ENCODE data around the gene PELI1. TPM values are rescaled to one million over a fixed set of nuclear protein-coding genes. Genes with fewer than 3 reads are reported as not detected.

Gene PELI1
- polyA plus RNA-seq, 1 donor from 2014 or later, result 23.9 TPM

GRCh38 chr2:64168201-64168600, 24.0 kb upstream of the PELI1 start:
- Mint-ChIP-seq H3K9me3 (no peaks in the 10 kb centered on the region), H3K27me3 (no peaks in the 10 kb centered on the region), H3K36me3 (no peaks in the 10 kb centered on the region), H3K4me3 (no peak overlapping the region), H3K4me1 (peaks cover 3 to 8% (median 7%) of the 10 kb centered on the region in 3 donors), H3K27ac (no peak overlapping the region)

DNA sequence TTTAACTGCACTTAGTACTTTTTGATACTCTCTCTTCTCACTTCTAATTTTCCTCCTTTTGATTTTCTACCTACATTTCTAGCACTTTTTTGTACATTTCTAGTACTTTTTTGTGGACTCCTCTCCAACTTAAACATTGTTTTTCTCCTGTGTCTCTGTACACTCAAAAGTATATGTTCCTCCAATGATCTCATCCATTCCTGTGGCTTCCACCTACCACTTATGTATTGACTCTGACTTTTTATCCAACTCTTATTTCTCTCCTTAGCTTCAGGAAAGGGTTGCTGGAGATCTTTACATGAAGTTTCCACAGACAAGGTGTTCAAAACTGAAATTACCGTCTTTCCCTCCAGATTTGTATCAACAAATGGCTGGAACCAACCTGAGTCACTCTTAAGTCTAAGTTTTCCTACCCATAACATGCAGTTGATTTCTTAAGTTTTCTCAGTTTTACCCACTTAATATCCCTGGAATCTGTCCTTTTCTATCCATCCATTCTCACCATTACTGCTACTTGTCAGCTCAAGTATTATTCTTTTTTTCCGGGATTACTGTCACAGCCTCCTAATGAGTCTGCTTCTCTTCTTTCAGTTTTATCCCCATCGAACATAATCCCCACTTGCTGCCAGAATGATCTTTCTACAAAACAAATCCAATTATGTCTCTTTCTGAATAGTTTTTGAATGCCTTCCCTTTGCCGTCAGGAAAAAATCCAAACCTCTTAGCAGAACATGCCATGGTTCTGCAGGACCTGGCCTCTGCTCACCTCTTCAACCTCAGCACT, 22.6 kb upstream of the PELI1 start:
- Mint-ChIP-seq H3K27ac (no peak overlapping the region), H3K36me3 (no peaks in the 10 kb centered on the region), H3K4me1 (peaks cover 3 to 6% (median 3%) of the 10 kb centered on the region in 3 donors), H3K9me3 (no peaks in the 10 kb centered on the region), H3K4me3 (no peak overlapping the region), H3K27me3 (no peaks in the 10 kb centered on the region)

GRCh38 chr2:64166212-64166611, 22.0 kb upstream of the PELI1 start:
- Mint-ChIP-seq H3K36me3 (no peaks in the 10 kb centered on the region), H3K27me3 (no peaks in the 10 kb centered on the region), H3K9me3 (no peaks in the 10 kb centered on the region), H3K4me3 (no peak overlapping the region), H3K4me1 (peaks cover 3 to 5% (median 3%) of the 10 kb centered on the region in 3 donors), H3K27ac (no peak overlapping the region)

GRCh38 chr2:64165706-64166105, 21.5 kb upstream of the PELI1 start:
- Mint-ChIP-seq H3K36me3 (no peaks in the 10 kb centered on the region), H3K4me3 (no peak overlapping the region), H3K4me1 (peaks cover 3 to 4% (median 3%) of the 10 kb centered on the region in 3 donors), H3K27me3 (no peaks in the 10 kb centered on the region), H3K27ac (no peak overlapping the region), H3K9me3 (no peaks in the 10 kb centered on the region)

GRCh38 chr2:64164629-64165028, 20.4 kb upstream of the PELI1 start:
- Mint-ChIP-seq H3K4me1 (peaks cover 3 to 4% (median 3%) of the 10 kb centered on the region in 3 donors), H3K36me3 (no peaks in the 10 kb centered on the region), H3K27ac (no peak overlapping the region), H3K27me3 (no peaks in the 10 kb centered on the region), H3K4me3 (no peak overlapping the region), H3K9me3 (no peaks in the 10 kb centered on the region)

GRCh38 chr2:64162516-64162915, 18.3 kb upstream of the PELI1 start:
- no peaks in the 10 kb centered on the region for H3K27me3 Mint-ChIP-seq
- no peak overlapping the region for H3K4me3 Mint-ChIP-seq
- H3K27ac Mint-ChIP-seq, result no peak overlapping the region
- H3K4me1 Mint-ChIP-seq, result peaks cover 2 to 6% (median 3%) of the 10 kb centered on the region in 3 donors
- no peaks in the 10 kb centered on the region for H3K36me3 Mint-ChIP-seq
- no peaks in the 10 kb centered on the region for H3K9me3 Mint-ChIP-seq

- Mint-ChIP-seq H3K27ac (no peak overlapping the region), H3K27me3 (no peaks in the 10 kb centered on the region), H3K4me1 (peaks cover 0 to 3% (median 2%) of the 10 kb centered on the region in 3 donors), H3K36me3 (peaks cover 2% of the 10 kb centered on the region), H3K4me3 (no peak overlapping the region), H3K9me3 (no peaks in the 10 kb centered on the region)
Observed at GRCh38 chr2:64157792-64158191, 13.6 kb upstream of the PELI1 start.

GRCh38 chr2:64153811-64154210, 9.6 kb upstream of the PELI1 start:
- Mint-ChIP-seq H3K27me3 (no peaks in the 10 kb centered on the region), H3K4me3 (no peak overlapping the region), H3K36me3 (peaks cover 2% of the 10 kb centered on the region), H3K9me3 (no peaks in the 10 kb centered on the region), H3K27ac (no peak overlapping the region), H3K4me1 (peaks cover 0 to 2% (median 0%) of the 10 kb centered on the region in 3 donors)

- H3K4me3 Mint-ChIP-seq, result no peak overlapping the region
- H3K27ac Mint-ChIP-seq, result no peak overlapping the region
- H3K27me3 Mint-ChIP-seq, result no peaks in the 10 kb centered on the region
- H3K9me3 Mint-ChIP-seq, result no peaks in the 10 kb centered on the region
- H3K4me1 Mint-ChIP-seq, result peaks cover 0 to 2% (median 0%) of the 10 kb centered on the region in 3 donors
- peaks cover 3% of the 10 kb centered on the region for H3K36me3 Mint-ChIP-seq
Observed at GRCh38 chr2:64151476-64151875, 7.3 kb upstream of the PELI1 start.

DNA sequence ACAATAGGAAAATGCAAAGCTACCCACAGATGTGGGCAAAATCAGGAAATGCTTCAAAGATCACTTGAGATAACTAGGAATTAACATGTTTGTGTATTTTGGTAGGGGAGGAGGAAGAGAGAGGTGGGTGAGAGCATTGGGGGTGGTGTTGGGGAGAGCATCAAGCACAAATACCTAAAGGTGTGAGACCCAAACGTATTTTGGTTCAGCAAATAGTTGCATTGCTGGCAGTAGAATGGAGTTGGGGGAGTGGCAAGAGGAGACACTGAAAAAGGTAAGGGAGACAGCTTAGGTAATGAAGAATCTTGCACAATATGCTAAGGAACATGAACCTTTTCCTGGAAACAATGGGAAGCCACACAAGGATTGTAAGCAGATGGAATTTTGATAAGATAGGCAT, 1.5 kb upstream of the PELI1 start:
- Mint-ChIP-seq H3K9me3 (no peaks in the 10 kb centered on the region), H3K27me3 (no peaks in the 10 kb centered on the region), H3K4me3 (no peak overlapping the region), H3K4me1 (peaks cover 13 to 20% (median 18%) of the 10 kb centered on the region in 3 donors), H3K36me3 (peaks cover 2% of the 10 kb centered on the region), H3K27ac (no peak overlapping the region)

GRCh38 chr2:64145119-64145518, 899 bp upstream of the PELI1 start:
- H3K4me1 Mint-ChIP-seq, result peaks cover 13 to 22% (median 21%) of the 10 kb centered on the region in 3 donors
- H3K36me3 Mint-ChIP-seq, result peaks cover 2% of the 10 kb centered on the region
- H3K4me3 Mint-ChIP-seq, result peak overlapping the region in 1 of 4 donors; percentile 89
- peak overlapping the region in 2 of 3 donors; percentile 36 to 95 for H3K27ac Mint-ChIP-seq
- no peaks in the 10 kb centered on the region for H3K9me3 Mint-ChIP-seq
- H3K27me3 Mint-ChIP-seq, result no peaks in the 10 kb centered on the region

- no peaks in the 10 kb centered on the region for H3K9me3 Mint-ChIP-seq
- H3K4me3 Mint-ChIP-seq, result peak overlapping the region; percentile 91 to 99 (median 98)
- H3K36me3 Mint-ChIP-seq, result peaks cover 1% of the 10 kb centered on the region
- no peaks in the 10 kb centered on the region for H3K27me3 Mint-ChIP-seq
- peaks cover 21 to 35% (median 31%) of the 10 kb centered on the region in 3 donors for H3K4me1 Mint-ChIP-seq
- peak overlapping the region; percentile 93 to 97 (median 97) for H3K27ac Mint-ChIP-seq
Observed at GRCh38 chr2:64143169-64144056, 807 bp downstream of the PELI1 start.

DNA sequence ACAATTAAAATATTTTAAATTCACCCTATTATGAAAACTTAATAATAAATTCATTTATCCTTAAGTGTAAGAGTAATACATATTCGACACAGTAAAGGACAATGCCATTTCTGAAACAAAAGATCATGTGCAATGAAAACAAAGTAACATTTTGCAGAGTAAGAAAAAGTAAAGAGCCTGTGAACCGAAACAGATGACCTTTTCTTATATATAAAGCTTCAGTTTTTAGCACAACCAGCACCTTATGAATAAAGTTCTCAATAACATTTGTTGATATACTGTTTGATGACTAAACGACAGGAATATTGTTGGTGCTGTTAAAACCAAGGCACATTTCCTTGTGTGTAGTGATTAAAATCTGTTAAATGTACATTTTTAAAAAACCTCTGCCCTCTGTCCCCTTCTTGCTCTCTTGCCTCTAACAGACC, 1.5 kb downstream of the PELI1 start:
- Mint-ChIP-seq H3K27ac (peak overlapping the region; percentile 93 to 97 (median 97)), H3K27me3 (no peaks in the 10 kb centered on the region), H3K4me1 (peaks cover 27 to 42% (median 37%) of the 10 kb centered on the region in 3 donors), H3K36me3 (peaks cover 1% of the 10 kb centered on the region), H3K4me3 (peak overlapping the region; percentile 91 to 99 (median 98)), H3K9me3 (no peaks in the 10 kb centered on the region)

- H3K36me3 Mint-ChIP-seq, result peaks cover 1% of the 10 kb centered on the region
- H3K9me3 Mint-ChIP-seq, result no peaks in the 10 kb centered on the region
Observed at GRCh38 chr2:64141674-64142405, 2.4 kb downstream of the PELI1 start.

More at GRCh38 chr2:64141674-64142405, 2.4 kb downstream of the PELI1 start:
- Mint-ChIP-seq H3K4me1 (peaks cover 34 to 51% (median 45%) of the 10 kb centered on the region in 3 donors), H3K27ac (peak overlapping the region; percentile 16 to 93 (median 65)), H3K27me3 (no peaks in the 10 kb centered on the region), H3K4me3 (peak overlapping the region; percentile 91 to 99 (median 98))

Measured in IgD-negative memory B cell (primary cell).